HEK293 (cell line): Measurements from ENCODE around the gene PC.

ENCODE experiments used
- CTCF ChIP-seq: fragments of 450-650 bp; formaldehyde crosslinking; IDR thresholded peaks from 2 replicates; pipeline ENCODE4 v1.5.1; 2016; ENCODE audit warnings: missing biosample characterization, missing genetic modification characterization
- ZNF768 ChIP-seq: fragments of 450-650 bp; formaldehyde crosslinking; IDR thresholded peaks from 2 replicates; pipeline ENCODE4 v1.5.1; 2018; ENCODE audit warnings: missing biosample characterization, mild to moderate bottlenecking, missing genetic modification characterization

- TF ChIP-seq ZNF768: no peak
- no peak for TF ChIP-seq CTCF (tag by site-specific recombination)
These were observed 42.9 kb downstream of the PC start for GRCh38 chr11:66915046-66915832.
